CD4-positive, alpha-beta T cell treated with Interleukin-4 for 4 hours (primary cell): ENCODE data around the gene PTCH1.

Source experiments
- DNase-seq: peaks from one replicate; pipeline ENCODE4 v3.0.0-alpha.2; 2020

Gene PTCH1

GRCh38 chr9:95511952-95512708, 4.6 kb downstream of the PTCH1 start:
- no peak for DNase-seq

GRCh38 chr9:95511616-95511931, 5.2 kb downstream of the PTCH1 start:
- DNase-seq, result no peak

GRCh38 chr9:95510709-95511615, 5.8 kb downstream of the PTCH1 start:
- DNase-seq, result peak; percentile 80

GRCh38 chr9:95509851-95510708, 6.7 kb downstream of the PTCH1 start:
- DNase-seq, result no peak

- DNase-seq, result peak; percentile 71
These were observed 7.6 kb downstream of the PTCH1 start for GRCh38 chr9:95508968-95509850.

GRCh38 chr9:95508242-95508967, 8.4 kb downstream of the PTCH1 start:
- DNase-seq, result no peak

- no peak for DNase-seq
These were observed 9.1 kb downstream of the PTCH1 start for GRCh38 chr9:95507464-95508241.

- DNase-seq, result no peak
These were observed 9.9 kb downstream of the PTCH1 start for GRCh38 chr9:95506678-95507463.

- DNase-seq, result no peak
These were observed 10.4 kb downstream of the PTCH1 start for GRCh38 chr9:95506428-95506677.

- DNase-seq, result no peak
These were observed 10.9 kb downstream of the PTCH1 start for GRCh38 chr9:95505717-95506427.

- DNase-seq, result no peak
These were observed 11.6 kb downstream of the PTCH1 start for GRCh38 chr9:95505072-95505716.

GRCh38 chr9:95504053-95504963, 12.5 kb downstream of the PTCH1 start:
- DNase-seq, result no peak

- no peak for DNase-seq
These were observed 13.4 kb downstream of the PTCH1 start for GRCh38 chr9:95503369-95503768.

- no peak for DNase-seq
These were observed 14.5 kb downstream of the PTCH1 start for GRCh38 chr9:95502248-95502647.

GRCh38 chr9:95499847-95500246, 16.9 kb downstream of the PTCH1 start:
- DNase-seq, result no peak

- no peak for DNase-seq
These were observed 17.6 kb downstream of the PTCH1 start for GRCh38 chr9:95499046-95499676.

GRCh38 chr9:95498641-95499040, 18.1 kb downstream of the PTCH1 start:
- DNase-seq, result no peak
